H54 (cell line): Measurements from ENCODE around the gene GAL3ST1.
A peak's percentile ranks its signal among the peaks of the same experiment; 100 is the strongest.
"Not testable (repeated sequence)": the region's sequence is repeated elsewhere in the genome, so short reads cannot be mapped to it uniquely, and the experiment has no call there.

ENCODE experiments used
- DNase-seq: peaks from one replicate; pipeline ENCODE4 v3.0.0; 2011; ENCODE audit warnings: low spot score, mixed read lengths; ENCODE audit not compliant: insufficient read length
- FAIRE-seq: peaks from 3 replicates; lab custom pipeline; 2011; peaks lifted over from hg19 to GRCh38; lab: Jason Lieb, UNC
- POLR2A ChIP-seq: IDR thresholded peaks from 2 replicates; pipeline ENCODE4 v1.6.1; 2011; ENCODE audit warnings: low read depth, mild to moderate bottlenecking, low read length

The GAL3ST1 gene, protein sequence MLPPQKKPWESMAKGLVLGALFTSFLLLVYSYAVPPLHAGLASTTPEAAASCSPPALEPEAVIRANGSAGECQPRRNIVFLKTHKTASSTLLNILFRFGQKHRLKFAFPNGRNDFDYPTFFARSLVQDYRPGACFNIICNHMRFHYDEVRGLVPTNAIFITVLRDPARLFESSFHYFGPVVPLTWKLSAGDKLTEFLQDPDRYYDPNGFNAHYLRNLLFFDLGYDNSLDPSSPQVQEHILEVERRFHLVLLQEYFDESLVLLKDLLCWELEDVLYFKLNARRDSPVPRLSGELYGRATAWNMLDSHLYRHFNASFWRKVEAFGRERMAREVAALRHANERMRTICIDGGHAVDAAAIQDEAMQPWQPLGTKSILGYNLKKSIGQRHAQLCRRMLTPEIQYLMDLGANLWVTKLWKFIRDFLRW

DNA sequence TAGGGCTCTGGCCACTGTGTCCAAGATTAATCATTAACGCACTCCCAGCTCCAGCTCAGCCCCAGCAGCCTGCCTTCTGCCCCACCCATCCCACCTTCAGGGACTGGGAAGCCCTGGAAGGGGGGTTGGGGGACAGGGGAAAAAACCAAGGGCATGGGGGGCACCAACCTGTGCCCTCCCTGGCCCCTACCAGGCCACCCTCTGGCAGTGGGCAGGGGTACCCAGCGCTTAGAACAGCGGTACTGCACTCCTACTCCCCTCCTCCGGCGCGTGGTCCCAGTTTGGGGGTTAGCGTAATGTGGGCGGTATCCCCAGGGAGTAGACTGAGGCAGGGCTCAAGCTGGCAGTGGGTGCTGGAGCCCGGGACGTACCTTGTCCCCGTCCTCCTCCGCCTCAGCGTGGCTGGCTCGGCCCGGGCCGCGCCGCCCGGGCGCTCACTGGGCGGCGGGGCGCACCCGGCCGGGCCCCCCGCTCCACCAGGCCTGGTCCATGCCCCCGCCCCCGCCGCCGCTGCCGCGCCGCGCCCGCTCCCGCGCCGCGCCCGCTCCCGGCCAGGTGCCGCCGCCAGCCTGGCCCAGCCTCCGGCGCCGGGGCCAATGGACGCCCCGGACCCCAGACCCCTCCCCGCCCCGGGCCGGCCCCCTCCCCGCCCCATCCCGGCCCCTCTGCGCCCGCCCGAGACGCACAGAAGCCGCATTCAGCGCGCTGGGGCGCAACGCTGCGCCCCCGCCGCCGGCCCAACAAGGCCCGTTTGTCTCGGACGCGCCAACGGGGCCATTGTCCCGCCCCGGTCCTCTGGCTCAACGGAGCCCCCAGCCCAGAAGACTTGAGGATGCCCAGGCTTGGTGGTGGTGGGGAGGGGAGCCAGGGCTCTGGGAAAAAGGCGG is at the start of gene GAL3ST1:
TSS of gene GAL3ST1 (minus strand) at position 571 of the 887 bp plus-strand sequence. CDS start 17,273 bp downstream, outside the sequence.
- FAIRE-seq (no peak), DNase-seq (no peak)
- TF ChIP-seq POLR2A, result no peak

DNA sequence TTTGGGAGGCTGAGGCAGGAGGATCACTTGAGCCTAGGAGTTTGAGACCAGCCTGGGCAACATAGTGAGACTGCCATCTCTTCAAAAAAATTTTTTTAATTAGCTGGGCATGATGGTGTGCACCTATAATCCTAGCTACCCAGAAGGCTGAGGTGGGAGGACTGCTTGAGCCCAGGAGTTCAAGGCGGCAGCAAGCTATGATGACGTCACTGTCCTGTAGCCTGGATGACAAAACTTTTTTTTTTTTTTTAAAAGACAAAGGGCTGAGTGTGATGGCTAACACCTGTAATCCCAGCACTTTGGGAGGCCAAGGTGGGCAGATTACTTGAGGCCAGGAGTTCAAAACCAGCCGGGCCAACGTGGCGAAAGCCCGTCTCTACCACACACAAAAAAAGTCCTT is 45.4 kb upstream of the GAL3ST1 start:
- not testable (repeated sequence) for FAIRE-seq, DNase-seq

DNA sequence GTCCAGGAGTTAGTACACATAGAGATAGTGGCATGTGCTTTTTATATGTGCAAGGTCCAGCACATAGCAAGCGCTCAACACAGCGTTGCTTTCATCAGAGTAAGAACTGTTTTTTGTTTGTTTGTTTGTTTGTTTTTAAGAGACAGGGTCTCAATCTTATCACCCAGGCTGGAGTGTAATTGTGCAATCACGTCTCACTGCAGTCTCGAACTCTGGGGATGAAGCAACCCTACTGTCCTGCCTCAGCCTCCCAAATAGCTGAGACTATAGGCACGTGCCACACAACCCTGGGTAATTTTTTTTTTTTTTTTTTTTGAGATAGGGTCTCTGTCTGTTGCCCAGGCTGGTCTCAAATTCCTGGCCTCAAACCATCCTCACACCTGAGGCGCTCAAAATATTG is 43.4 kb upstream of the GAL3ST1 start:
- no peak for DNase-seq
- TF ChIP-seq POLR2A, result no peak
- FAIRE-seq, result no peak

DNA sequence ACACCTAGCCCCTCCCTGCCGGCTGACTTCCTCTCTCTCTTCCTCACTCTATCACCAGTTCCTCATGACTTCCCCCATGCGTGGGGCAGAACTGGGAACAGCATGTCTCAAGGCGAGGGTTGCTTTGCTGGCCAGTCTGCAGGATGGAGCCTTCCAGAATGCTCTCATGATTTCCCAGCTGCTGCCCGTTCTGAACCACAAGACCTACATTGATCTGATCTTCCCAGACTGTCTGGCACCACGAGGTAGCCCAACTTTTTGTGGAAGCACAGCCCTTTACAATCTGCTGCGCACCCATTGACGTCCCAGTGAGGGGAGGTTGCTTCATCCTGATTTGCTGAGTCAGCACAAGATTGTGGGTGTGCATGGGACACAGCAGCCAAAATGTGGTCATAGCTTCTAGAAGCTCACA is 41.1 kb upstream of the GAL3ST1 start:
- no peak for DNase-seq

DNA sequence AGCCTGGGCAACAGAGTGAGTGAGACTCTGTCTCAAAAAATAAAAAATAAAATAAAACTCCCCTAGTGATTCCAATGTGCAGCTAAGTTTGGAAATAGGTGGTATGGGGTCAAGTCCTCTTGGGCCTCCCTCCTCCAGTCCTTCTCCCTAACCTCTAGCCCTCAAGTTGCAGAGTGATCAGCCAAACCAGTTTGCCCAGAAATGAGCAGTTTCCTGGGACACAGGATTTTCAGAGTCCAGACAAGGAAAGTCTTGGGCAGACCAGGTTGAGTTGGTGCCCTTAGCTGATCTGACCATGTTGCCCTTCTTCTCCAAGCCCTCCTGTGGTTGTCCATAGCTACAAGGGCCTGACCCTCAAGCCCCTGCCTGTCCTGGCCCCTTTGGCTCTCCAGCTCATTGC is 40.4 kb upstream of the GAL3ST1 start:
- TF ChIP-seq POLR2A, result no peak
- DNase-seq (no peak), FAIRE-seq (no peak)

More for the DNA sequence above, 41.1 kb upstream of the GAL3ST1 start:
- FAIRE-seq, result no peak
- no peak for TF ChIP-seq POLR2A

DNA sequence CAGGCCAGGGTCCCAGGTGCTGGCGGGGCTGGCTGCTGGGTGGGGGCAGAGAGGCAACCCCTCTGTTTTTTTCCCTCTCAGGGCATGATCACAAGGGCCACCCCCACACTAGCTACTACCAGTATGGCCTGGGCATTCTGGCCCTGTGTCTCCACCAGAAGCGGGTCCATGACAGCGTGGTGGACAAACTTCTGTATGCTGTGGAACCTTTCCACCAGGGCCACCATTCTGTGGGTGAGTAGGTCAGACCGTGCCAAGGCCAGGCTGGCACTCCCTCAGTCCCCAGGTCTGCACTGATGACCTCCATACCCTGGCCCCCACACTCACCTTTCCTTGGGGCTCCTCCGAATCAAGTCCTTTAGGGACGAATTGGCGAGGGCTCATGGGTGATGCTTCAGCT is 39.8 kb upstream of the GAL3ST1 start:
- DNase-seq, result no peak
- no peak for TF ChIP-seq POLR2A
- FAIRE-seq, result no peak

DNA sequence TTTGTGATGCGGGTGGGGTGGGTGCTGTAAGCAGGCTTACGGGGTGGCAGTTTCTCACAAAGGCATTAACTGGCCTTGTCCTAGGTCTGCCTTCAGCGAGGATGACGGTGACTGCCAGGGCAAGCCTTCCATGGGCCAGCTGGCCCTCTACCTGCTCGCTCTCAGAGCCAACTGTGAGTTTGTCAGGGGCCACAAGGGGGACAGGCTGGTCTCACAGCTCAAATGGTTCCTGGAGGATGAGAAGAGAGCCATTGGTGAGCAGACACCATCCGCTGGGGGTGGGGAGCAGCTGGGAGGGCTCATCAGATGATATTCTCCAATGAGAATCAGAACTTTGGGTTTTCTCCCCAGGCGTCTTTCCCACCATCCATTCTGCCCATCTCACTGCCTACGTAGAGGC is 38.3 kb upstream of the GAL3ST1 start:
- DNase-seq (no peak), FAIRE-seq (no peak)
- no peak for TF ChIP-seq POLR2A

DNA sequence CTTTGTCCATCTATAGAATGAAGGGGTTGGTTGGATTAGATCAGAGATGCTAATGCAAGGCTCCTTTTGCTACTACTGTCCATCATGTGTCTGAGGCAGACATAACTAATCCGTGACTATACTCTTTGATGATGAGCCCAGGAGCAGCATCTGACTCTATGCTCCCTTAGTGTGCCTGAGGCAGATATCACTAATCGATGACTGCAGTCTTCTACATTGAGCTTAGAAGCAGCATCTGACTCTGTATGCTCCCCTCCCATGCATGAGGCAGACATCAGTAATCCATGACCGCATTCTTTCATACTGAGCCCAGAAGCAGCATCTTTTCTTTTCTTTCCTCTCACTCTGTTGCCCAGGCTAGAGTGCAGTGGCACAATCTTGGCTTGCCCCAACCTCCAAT is 36.7 kb upstream of the GAL3ST1 start:
- TF ChIP-seq POLR2A, result no peak
- no peak for FAIRE-seq
- no peak for DNase-seq

DNA sequence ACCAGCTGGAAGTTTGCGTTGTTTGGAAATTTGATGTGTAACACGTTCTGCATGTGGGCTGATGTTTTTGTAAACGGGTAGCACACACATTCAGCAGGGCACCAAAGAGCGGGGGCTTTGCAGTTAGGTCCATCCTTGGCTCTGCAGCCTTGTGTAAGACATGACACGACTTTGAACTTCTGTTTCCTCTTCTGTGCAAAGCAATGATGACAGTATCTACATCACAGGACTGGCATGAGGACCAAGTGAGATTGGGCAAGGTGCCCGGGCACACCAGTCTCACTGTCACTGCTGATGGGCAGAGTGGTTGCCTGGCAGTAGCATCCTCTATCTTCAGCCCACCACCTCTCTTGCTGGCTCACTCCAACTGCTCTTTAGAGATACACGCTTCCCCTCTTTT is 35.8 kb upstream of the GAL3ST1 start:
- TF ChIP-seq POLR2A, result no peak
- DNase-seq (no peak), FAIRE-seq (no peak)

DNA sequence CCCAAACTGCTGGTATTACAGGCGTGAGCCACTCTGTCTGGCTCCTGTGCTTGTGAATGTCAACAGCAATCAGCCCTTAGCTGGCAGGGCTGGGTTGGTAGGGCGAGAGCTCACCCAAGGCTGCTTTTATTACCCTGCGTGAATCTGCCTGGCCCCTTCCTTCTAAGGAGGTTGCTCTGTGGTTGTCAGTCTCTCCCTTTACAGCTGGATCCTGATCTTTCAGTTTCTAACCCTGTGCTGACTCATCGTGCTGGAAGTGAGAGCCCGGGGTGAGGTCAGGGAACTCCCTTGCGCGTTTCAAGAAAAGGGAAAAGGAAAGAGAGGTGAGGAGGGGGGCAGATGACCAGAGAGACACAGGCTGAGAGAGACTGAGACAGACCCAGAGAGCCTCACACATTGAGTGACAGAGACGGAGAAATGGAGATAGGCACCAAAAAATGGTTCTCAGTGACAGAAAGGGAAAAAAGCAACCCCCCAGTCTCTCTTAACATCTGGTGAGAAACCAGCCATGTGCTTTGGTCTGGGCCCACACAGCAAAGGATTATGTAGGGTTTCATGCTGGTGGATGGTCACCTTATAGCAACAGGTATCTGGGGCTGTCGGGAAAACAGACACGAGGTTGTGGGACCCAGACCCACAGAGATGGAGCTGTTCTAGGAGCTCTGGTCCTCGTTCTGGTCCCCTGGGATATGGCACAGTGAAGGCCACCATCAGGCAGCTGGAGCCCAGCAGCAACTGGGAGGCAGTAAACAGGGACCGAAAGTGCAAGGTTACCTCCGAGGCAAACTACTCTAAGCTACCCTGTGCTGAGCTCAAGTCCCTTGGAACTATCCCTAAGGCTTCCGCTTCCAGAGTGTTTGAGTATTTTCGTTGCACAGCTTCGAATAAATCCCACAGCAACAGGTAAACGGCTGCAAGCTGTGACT is 35.1 kb upstream of the GAL3ST1 start:
- peak; percentile 84 for FAIRE-seq
- peak; percentile 76 for DNase-seq
- TF ChIP-seq POLR2A, result no peak

DNA sequence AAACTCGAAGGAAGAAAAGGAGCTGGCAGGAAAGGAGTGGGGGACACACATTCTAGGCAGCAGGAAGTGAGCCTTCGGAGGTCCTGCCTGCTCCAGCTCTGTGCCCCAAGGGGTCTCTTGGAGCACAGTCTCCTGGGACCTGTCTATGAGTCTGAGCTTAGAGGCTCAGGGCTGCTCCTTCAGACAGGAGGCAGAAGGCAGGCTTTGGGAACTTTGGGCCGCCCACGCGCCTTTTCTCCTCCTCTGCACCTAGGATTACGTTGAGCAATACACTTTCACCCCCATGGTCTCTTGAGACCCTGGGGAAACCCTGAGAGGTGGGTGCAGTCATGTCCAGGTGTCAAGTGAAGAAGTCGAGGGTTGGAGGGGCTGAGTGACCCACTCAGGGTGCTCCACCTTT is 33.5 kb upstream of the GAL3ST1 start:
- FAIRE-seq (no peak), DNase-seq (no peak)
- no peak for TF ChIP-seq POLR2A

DNA sequence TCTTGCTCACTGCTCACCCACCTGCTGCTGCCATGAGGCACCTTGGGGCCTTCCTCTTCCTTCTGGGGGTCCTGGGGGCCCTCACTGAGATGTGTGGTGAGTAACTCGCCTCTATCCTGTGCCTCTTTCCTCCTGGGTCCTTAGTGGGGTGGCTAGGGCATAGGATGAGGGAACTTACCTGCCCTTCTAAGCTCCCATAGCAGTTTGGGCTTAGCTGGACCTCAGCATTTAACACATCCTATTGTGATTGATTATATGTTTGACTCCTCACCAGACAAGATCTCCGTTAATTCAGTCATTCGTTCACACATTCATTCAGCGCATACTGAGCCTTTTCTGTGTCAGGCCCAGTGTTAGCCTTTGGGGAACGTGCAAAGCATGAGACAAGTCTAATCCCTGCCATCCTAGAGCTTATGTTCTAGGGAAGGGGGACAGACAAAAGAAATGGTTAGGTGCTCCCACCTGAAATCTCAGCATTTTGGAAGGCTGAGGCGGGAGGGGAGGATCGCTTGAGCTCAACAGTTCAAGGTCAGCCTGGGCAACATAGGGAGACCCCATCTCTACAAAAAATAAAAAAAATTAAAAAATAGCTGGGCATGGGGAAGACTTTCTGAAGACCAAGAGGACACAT is 33.0 kb upstream of the GAL3ST1 start:
- FAIRE-seq (no peak), DNase-seq (no peak)
- TF ChIP-seq POLR2A, result no peak

DNA sequence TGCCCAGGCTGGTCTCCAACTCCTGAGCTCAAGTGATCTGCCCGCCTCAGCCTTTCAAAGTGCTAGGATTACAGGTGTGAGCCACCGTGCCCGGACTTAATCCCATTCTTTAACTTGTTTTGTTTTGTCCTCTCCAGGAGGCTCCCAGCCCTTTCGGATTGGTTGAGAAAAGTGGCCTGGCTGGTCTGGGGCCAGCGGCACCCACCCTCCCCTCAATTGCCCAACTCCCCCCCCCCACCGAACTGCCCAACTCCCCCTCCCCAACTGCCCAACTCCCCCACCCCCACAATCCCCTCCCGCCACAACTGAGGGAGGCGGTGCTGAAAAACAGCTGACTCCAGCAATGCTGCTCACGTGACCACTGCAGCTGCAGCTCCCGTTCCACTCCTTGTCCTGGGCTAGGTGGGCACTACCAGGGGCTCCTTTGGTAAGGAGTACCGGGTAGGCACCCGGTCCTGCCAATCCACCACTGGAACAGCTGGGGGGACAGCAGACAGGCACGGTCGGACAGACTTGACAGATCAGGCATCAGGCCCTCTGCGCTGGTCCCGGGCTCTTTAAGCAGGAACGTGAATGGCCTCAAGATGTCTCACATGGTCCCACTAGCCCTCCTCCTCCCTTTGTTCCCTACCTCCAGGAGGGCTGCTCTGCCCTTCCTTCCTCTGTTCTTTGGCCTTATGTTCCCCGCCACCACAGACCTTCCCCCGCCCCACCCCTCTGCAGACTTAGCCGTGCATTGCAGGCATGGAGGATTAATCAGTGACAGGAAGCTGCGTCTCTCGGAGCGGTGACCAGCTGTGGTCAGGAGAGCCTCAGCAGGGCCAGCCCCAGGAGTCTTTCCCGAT is 32.2 kb upstream of the GAL3ST1 start, which contains the start of gene TCN2:
TSS of gene TCN2 (plus strand) at position 720 of the 845 bp plus-strand sequence. CDS start 158 bp downstream, outside the sequence.
- 0 out of 2 replicates have a peak, but pooled peaks have one; percentile 19 for TF ChIP-seq POLR2A
- DNase-seq, result peak; percentile 58
- peak; percentile 30 for FAIRE-seq
